Measurements from ENCODE around the gene PHLDB2.

The PHLDB2 gene

DNA sequence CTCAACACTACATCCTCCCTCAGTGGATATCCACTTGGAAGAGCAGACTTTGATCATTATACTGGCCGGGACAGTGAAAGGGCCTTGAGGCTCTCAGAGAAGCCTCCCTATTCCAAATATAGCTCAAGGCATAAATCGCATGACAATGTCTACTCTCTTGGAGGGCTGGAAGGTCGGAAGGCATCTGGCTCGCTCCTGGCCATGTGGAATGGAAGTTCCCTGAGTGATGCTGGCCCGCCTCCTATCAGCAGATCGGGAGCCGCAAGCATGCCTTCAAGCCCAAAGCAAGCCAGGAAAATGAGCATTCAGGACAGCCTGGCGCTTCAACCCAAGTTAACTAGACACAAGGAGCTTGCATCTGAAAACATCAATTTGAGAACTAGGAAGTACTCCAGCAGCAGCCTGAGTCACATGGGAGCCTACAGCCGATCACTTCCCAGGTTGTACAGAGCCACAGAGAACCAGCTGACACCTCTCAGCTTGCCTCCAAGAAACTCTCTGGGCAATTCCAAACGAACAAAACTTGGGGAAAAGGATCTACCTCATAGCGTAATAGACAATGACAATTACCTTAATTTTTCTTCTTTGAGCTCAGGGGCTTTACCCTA lies 25.4 kb downstream of the PHLDB2 start:
- DNase-seq, result no peak

DNA sequence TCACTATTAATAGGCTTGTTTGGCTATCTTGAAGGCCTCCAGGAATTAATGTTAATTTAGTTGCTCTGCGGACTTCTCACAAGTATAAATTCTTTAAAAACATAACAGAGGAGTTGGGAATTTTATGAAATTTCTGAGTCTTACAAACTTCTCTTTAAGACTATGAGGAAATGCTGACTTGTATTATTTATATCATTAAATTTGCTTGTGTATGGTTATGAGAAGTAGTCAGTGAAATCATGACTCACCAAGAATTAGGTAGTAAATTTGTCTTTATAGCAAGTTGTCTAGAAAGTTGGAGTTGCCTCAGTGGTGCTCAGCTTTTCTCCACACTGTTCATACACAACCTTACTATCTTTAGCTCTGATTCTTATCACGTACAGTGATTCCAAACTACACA lies 26.5 kb downstream of the PHLDB2 start:
- no peak for DNase-seq

DNA sequence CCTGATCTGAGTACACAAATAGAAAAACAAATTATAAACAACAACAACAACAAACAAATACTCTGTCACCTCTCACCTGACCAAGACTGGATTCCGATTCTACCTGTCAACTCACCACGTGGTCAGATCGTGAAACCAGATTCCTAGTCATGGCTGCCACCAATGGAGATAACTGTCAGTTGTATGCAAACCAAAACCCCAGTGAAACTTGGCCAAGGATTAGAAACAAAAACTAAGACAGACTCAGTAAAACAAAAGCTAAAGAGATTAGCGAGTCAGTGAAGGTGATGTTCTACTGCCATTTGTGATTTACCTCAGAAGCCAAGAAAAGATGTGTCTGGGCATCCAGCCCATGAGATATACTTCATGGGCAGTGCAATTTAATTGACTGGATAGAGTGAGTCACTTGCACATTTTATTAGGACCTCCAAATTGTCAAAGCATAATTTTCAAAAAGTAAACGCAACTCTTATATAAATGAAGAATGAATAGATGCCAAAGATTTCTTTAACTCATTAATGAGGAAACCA lies 31.1 kb downstream of the PHLDB2 start:
- no peak for DNase-seq

DNA sequence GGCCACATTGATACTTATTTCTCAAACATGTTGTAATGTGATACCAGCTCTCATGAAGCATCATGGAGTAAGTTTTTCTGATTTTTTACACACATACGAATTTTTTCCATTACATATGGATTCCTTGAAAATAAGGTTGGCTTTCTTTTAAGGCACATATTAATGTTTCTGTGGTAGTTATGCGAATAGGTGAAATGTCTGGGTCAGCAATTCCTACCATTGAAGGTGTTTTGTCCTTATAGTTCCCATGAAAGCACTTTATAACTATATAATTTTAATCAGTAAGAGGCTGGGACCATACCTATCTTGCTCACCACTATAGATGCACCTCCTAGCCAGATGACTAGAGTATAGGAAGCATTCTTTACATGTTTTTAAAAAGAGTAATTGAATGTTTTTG lies 33.0 kb downstream of the PHLDB2 start:
- no peak for DNase-seq

DNA sequence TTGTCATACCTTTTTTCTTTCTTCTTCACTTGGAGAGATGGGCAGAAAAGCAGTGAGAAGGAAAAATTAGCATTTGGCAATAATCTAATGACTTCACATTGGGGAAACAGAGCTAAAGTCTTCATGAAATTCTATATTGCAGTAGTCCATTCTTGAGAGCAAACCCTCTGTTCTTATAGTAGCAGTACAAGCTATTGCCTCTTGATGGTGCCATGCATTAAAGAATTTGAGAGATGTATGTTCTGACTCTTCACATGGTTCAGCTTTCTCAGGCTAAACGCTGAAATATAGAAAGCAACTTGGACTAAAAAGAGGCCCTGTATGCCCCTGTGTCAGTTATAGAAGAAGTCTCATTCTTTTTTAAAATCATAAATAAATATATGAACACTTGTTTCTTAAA lies 36.0 kb downstream of the PHLDB2 start:
- no peak for DNase-seq

DNA sequence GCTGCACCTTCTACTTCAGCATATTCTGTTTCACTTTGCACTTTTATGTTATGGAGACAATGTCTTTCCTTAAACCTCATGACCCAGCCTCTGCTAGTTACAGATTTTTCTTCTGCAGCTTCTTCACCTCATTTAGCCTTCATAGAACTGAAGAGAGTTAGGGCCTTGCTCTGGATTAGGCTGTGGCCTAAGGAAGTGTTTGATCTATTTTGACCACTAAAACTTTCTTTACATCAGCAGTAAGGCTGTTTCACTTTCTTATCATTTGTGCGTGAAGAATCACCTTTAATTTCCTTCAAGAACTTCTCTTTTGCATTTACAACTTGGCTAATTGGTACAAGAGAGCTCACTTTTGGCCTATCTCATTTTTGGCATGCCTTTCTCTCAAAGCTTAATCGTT lies 40.9 kb downstream of the PHLDB2 start:
- no peak for DNase-seq

DNA sequence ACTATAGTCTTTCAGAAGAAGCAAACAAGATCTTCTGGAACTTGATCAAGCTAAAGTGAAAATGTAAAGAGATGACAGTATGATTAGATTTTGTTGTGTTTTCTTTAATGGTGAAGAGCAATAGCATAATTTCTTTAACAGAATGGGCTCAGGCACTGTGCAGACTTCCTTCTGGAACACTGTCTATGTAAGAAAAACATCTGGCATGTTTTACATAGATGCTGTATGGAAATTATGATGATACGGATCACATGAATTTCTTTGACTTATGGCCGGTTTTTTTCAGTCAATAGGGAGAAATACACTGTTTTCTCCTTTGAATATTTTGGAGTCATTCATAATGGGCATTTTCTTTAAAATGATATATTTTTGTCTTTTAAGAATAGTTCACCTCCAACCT lies 42.6 kb downstream of the PHLDB2 start:
- DNase-seq, result no peak

DNA sequence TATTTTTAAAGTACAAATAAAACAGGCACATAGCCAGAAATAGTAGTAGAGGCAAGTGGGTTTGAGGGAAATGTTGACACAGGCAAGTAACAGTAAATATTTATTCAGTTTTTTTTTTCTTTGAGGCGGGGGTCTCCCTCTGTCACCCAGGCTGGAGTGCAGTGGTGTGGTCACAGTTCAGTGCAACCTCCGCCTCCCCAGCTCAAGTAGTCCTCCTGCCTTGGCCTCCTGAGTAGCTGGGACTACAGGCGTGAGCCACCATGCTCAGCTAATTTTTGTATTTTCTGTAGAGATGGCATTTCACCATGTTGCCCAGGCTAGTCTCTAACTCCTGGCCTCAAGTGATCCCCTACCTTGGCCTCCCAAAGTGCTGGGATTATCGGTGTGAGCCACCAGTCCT lies 43.5 kb downstream of the PHLDB2 start:
- no peak for DNase-seq

DNA sequence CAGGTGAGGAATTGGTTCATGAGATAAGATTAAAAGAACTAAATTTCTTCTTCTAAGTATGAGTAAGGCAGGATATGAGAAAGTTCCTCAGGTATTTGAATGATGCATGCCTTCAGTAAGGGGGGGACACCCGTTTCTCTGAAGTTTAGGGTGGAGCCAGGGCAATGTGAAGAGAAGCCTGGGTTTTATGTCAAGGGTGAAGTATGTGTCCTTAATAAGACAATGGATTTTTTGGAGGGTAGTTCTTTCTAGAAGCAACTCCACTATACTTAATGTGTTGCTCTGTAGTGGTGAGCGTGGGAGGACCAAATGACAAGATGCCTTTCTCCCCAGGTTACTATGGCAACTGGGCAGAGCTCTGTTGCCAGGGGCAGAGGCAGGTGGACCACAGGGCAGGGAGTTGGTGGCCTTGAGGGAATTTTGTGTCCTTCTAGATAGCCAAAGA lies 44.0 kb downstream of the PHLDB2 start:
- no peak for DNase-seq

DNA sequence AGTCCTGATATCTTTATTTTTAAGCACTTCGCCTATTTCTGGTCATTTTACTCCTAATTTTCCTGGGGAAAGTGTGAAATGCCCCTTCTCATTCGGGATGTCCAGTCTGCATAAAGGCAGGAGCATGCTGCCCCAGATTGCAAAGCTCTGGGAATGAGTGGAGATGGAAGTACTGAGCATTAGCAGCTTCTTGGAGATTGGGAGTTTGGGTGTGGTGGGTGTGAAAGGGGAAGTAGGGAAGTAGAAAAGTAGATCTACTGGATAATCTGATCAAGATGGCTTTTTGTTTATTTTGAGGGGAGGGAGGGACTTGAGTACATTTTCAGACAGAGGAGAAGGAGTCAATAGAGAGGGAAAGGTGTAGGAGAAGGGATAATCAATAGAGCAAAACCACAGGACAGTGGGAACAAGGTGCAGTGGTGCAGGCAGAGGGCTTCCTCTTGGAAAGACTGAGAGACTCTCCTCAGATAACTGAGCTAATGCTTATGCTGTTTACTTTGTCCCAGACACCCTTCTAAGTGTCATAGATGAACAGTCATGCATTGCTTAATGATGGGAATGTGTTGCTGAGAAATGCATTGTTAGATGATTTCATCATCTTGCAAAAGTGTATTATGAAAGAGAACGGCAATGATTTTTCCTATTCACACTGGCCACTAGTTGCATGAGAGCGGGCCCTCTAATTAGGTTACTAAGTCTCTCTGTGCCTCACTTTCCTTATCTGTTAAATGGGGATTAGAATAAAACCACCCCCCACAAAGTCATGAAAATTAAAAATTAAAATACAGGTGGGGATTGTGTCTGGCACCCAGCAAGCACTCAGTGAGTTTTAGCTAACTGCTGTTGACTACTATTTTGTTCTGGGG lies 45.5 kb downstream of the PHLDB2 start:
- DNase-seq, result no peak

DNA sequence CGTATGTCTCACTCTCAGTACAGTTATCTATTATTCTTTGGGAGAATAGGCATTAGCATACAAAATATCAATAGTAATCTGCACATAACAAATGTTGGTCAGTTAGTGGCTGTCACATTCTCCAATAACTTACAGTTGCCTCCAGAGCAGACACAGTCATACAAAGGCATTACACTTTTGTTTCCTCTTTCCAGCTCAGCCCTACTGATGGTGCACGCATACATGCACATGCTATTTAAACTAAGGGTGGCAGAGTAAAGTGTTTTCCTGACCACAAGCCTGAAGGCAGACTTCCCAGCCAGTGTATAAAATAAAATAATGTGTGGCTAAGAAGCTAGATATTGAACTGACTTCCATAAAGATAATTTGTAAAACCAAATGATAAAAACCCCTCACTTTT lies 47.6 kb downstream of the PHLDB2 start:
- no peak for DNase-seq

DNA sequence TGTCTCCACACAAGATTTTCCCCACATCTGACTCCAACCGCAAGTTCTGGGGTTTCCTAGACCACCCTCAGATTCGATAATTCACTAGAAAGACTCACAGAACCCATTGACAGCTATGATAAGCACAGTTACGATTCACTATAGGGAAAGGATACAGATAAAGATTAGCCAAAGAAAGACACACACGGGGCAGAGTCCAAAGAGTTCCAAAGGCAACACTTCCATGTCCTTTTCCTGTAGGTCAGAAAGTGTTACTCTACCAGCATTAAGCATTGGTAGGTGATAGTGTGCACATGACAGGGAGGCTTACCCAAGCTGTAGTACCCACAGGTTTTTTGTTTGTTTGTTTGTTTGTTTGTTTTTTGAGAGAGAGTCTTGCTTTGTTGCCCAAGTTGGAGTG lies 48.1 kb downstream of the PHLDB2 start:
- no peak for DNase-seq

DNA sequence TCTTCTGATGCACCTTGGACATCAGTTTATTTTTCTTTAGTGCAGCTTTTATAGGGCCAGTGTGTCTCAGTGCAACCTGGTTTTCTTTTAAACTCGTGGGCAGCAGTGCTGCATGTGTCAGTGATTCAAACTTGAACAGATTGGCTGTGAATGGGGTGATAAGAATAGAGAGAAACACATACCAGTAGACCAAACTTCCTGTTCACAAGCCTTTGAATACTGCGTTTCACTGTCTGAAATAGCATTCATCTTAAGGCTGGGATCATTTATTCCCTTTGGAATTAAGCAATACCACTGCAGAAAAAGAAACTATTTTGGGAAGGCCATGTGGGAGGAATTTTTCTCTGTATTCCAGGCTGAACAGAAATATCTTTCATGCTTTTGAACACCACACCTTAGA lies 51.7 kb downstream of the PHLDB2 start:
- DNase-seq, result no peak

DNA sequence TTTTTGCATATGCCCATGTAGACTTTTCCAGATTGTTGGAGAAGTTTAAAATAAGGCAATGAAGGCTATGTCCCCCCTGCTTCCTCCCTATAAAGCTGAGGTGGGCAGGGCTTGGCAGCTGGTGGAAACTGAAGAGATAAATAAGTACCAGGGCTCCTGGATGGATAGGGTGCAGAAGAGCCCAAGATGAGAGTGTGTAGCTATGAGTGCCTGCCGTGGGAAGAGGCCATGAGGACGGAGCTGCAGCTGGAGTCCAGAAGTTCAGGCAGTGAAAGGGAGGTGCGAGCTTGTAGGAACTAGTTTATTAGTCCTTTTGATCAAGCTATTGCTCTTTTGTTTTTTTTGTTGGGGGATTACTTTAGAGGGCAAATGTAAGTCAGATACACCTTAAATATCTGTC lies 52.4 kb downstream of the PHLDB2 start:
- DNase-seq, result no peak

DNA sequence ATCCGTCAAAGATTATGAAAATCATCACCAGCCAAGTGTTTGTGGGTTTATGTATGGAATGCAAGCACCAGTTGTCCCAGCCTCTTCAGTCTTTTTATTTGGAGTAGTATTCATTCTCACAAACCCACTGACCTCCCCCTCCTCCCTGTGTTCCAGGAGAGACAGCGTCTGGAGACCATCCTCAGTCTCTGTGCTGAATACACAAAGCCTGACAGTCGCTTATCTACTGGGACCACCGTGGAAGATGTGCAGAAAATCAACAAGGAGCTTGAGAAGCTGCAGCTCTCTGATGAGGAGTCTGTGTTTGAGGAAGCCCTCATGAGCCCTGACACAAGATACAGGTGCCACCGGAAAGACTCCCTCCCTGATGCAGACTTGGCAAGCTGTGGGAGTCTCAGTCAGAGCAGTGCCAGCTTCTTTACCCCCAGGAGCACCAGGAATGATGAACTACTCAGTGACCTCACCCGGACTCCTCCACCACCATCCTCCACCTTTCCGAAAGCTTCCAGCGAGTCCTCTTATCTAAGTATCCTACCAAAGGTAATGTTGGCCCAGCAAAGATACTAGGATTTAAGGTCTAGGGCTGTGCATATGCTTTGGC lies 54.2 kb downstream of the PHLDB2 start:
- DNase-seq, result no peak

DNA sequence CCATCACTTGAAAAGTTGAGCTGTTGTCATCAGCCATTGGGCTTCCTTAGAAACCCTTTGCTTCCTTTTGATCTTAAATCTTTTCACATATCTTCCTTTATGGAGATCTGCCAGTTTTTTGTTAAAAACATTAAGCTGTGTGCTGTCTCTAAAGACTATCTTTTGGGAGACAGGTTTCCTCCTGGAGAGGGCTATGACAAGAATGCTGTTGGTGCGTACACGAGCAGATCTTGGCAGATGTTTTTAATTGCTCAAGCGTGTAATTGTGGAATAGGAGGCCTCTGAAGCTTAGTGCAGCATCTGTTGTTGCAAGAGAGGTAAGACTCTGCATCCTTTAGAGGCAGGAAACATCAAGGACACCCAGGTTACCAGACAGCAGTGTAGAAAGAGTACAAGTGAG lies 56.8 kb downstream of the PHLDB2 start:
- DNase-seq, result no peak

DNA sequence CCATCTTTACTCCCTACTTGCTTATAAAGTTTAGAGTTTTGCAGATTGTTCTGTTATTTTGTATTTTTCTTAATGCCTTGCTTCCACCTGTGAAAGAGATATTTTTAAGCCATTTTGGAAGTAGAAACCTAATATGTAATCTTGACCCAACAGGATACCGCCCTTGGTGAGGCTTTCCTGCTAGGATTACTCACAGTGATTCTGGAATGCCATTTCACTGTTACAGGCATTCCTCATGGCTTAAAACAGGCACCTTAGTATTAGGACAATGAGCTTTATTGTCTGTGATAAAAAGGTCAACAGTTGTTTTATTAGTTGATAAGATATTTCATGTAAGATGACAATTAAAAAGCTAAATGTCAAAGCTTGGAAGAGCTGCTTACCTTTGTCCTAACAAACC lies 58.2 kb downstream of the PHLDB2 start:
- DNase-seq, result no peak

DNA sequence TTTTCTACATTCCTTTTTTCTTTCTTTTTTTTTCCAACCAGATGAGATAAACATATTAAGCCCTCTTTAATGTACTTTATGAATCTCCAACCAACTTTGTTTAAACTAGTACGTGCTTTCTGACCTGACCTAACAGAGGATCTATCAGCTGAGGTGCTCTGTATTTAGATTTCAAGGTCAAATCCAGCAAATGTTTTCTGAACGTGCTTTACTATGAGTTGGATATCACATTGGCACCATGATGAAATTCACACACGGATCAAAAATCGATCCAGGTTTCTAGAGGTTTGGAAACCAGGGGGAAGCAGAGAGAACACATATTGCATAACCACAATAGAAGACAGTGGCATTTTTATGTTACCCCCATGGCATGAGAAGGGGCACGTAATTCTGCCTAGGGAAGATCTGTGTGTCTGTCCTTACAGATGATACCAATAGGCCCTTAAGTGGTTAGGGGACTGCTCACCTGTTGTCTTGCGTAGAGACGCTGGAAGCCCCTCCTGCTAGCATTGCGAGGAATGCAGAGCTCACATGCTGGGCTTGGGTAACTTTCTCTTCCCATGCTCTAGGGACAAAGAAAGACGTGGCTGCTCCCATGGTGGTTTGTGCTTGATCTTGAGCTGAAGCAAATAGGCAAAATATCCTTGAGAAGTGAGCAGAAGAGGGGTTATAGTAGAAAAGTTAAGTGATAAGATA lies 60.5 kb downstream of the PHLDB2 start:
- no peak for DNase-seq

DNA sequence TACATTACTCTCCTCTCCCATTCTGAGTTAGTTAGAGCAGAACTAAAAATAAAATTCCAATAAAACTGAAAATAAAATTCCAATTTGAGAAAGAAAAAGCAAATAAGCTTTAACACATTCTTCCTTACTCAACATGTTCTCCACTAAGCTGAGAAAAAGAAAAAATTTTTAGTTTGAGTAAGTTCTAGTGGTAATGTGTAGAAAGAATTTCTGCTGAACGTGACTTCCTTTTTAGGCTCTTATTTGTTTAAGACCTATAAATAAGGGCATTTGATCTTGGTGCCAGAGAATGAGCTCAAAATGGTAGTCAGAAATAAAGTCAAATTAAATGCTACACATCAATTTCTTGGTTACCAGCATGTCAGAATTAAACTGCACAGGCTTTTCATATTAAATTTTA lies 62.1 kb downstream of the PHLDB2 start:
- no peak for DNase-seq

DNA sequence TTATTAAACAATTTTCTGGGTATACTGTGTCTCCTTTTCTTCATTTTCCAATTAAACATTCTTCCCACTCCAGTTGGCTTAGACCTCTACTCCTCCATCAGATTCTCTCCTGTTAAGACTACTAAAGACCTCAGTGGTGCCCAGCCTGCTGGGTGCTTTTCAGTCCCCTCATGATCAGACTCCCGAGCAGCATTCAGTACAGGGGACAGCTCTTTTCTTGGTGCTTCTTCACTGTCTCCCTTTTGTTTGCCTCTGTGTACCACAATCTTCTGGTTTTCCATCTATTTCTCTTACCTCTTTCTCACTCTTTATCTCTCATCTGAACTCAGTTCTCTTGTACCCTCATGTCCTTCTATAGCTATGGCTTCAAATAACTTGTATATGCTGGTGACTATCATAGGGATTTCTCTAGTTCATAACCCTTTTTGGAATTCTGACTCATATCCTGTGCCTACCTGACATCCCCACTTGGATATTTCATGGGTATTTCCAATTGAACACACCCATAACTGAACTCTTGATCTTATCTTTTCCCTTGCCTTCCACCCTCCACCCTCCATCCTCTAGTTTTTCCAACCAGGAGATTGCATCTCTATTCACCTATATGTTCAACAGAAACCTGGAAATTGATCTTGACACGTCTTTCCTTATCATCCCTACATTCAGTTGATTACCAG lies 64.2 kb downstream of the PHLDB2 start:
- DNase-seq, result no peak

DNA sequence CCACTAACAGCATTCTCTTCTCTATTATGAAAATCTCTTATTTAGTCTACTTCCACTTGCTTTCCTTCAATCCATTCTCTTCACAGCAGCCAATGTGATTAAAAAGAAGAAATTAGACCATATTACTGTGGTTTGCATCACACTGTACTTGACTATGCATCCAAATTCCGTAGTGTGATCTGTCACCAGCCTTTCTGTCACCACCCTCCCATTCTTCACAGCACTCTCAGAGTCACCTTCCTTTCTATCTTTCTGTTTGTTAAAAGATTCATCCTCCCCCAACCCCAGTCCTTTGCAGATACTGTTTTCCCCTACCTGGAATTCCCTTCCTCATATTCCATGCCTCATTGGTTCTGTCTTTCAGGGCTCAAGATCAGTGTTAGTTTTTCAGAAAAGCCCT lies 64.7 kb downstream of the PHLDB2 start:
- DNase-seq, result no peak

DNA sequence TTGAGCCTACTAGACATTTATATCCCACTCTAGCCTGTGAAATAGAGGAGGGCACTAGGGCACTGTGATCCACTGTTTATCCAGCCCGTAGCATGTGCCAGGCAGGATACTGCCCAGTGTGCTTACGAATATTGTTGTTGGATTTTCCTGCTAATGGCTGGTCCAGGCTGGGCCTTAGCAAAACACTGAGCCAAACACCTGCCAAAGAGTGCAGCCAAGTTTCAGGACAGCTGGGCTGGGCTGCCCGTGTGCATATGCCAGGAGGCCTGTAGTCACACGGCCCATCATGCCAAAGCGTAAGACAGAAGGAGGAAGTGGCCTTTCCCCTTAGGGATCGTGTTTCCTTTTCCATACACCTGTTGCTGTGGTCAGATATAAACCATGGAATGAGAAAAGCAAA lies 65.2 kb downstream of the PHLDB2 start:
- DNase-seq, result no peak

DNA sequence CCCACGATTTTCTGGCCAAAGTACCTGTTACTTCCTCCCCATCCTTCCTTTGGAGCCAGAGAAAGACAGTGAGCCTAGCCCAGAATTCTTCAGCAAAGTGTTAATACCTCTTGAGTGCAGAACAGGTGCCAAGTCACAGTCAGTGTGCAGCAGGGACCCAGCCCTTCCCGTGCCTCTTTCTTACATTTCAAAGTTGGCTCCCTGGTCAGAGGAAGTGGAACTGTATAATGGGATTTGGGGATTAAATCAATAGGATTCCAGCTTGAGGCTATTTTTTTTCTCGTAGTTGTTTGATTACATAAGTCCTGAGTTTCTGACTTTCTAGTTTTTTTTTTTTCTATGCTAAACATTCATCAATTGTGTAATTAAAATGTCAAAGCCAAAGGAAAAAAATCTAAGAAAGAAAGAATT lies 67.2 kb downstream of the PHLDB2 start:
- no peak for DNase-seq

Measured in stimulated activated naive CD4-positive, alpha-beta T cell (primary cell).